ENCODE results near the gene KPNA6.

The KPNA6 gene

DNA sequence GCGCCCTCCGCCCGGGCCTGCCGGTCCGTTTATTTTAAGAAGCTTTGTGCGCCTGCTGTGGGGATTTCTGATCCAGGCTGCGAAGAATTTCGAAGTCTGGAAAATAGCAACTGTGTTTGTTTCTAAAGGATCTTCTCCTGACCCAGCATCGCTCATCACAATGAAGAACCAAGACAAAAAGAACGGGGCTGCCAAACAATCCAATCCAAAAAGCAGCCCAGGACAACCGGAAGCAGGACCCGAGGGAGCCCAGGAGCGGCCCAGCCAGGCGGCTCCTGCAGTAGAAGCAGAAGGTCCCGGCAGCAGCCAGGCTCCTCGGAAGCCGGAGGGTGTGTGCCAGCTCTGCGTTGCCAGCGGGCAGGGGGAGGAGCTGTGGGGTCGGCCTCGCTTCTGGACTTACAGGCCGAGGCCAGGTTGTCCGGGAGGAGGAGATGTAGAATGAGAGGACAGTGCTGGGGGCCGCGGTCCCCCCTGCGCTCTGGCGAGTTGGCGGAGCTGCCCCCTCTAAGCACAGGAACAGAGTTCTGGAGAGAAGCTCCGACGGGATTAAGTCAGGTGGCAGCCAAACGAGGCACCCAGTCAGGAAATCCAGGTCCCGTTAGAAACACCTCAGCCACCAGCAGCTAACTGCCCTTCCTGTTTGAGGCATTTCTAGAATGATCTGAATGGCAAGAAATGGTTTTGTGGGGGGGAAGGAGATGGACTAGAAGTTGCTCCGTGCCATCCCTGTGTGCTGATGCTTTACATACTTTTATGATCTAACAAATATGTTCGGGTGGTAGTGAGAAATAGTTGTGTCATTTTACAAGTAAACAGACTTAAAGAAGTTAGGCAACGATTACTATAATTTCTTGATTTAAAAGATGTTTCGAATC is 72.6 kb downstream of the KPNA6 start:
- Histone ChIP-seq H3K27ac (ENCODE audit: low read length) (peak overlapping the region; percentile 80; the same call in 1 of the 2 replicates), H2AFZ (ENCODE audit: low read length) (peak overlapping the region; percentile 73), H3F3A (ENCODE audit: insufficient read depth, low read length) (peaks cover 14% of the 10 kb centered on the region), H3K36me3 (replicated peaks; ENCODE audit: insufficient read depth, low read length) (peaks cover 17% of the 10 kb centered on the region), H3K79me2 (ENCODE audit: low read length) (peaks cover 48% of the 10 kb centered on the region), H4K20me1 (ENCODE audit: insufficient read depth, low read length) (no peaks in the 10 kb centered on the region), H3K27me3 (replicated peaks; ENCODE audit: insufficient read depth, low read length) (no peaks in the 10 kb centered on the region), H3K9me3 (replicated peaks; ENCODE audit: insufficient read depth, low read length) (no peaks in the 10 kb centered on the region), H3K4me2 (ENCODE audit: low read depth, low read length) (peak overlapping the region; percentile 93), H3K4me1 (ENCODE audit: low read length) (peaks cover 16% of the 10 kb centered on the region), H3K9ac (ENCODE audit: low read length) (peak overlapping the region; percentile 95), H3K9me2 (replicated peaks; ENCODE audit: insufficient read depth, low read length) (no peaks in the 10 kb centered on the region), H3K4me3 (ENCODE audit: low read length) (peak overlapping the region; percentile 95)
- DNase-seq = peak; percentile 38
- TF ChIP-seq EZH2 (optimal IDR thresholded peaks at IDR 0.05; ENCODE audit: low read depth, low read length) (no peak), EZH2phosphoT487 (IDR thresholded peaks at IDR 0.05; ENCODE audit: low read length) (no peak)
- TF ChIP-seq, protein P1, sequence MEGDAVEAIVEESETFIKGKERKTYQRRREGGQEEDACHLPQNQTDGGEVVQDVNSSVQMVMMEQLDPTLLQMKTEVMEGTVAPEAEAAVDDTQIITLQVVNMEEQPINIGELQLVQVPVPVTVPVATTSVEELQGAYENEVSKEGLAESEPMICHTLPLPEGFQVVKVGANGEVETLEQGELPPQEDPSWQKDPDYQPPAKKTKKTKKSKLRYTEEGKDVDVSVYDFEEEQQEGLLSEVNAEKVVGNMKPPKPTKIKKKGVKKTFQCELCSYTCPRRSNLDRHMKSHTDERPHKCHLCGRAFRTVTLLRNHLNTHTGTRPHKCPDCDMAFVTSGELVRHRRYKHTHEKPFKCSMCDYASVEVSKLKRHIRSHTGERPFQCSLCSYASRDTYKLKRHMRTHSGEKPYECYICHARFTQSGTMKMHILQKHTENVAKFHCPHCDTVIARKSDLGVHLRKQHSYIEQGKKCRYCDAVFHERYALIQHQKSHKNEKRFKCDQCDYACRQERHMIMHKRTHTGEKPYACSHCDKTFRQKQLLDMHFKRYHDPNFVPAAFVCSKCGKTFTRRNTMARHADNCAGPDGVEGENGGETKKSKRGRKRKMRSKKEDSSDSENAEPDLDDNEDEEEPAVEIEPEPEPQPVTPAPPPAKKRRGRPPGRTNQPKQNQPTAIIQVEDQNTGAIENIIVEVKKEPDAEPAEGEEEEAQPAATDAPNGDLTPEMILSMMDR (IDR thresholded peaks at IDR 0.05; ENCODE audit: low read length) = no peak

GRCh38 chr1:32181065-32181464 is 73.2 kb downstream of the KPNA6 start:
- Histone ChIP-seq H3K9me2 (replicated peaks; ENCODE audit: insufficient read depth, low read length) (no peaks in the 10 kb centered on the region), H3K4me2 (ENCODE audit: low read depth, low read length) (peak overlapping the region; percentile 93), H2AFZ (ENCODE audit: low read length) (no peak overlapping the region), H3K4me3 (ENCODE audit: low read length) (peak overlapping the region; percentile 95; the same call in 1 of the 2 replicates), H3K79me2 (ENCODE audit: low read length) (peaks cover 54% of the 10 kb centered on the region), H3K9me3 (replicated peaks; ENCODE audit: insufficient read depth, low read length) (no peaks in the 10 kb centered on the region), H3K36me3 (replicated peaks; ENCODE audit: insufficient read depth, low read length) (peaks cover 17% of the 10 kb centered on the region), H4K20me1 (ENCODE audit: insufficient read depth, low read length) (no peaks in the 10 kb centered on the region), H3F3A (ENCODE audit: insufficient read depth, low read length) (peaks cover 14% of the 10 kb centered on the region), H3K27me3 (replicated peaks; ENCODE audit: insufficient read depth, low read length) (no peaks in the 10 kb centered on the region), H3K9ac (ENCODE audit: low read length) (peak overlapping the region; percentile 95; the same call in 1 of the 2 replicates), H3K27ac (ENCODE audit: low read length) (no peak overlapping the region), H3K4me1 (ENCODE audit: low read length) (peaks cover 16% of the 10 kb centered on the region)
- TF ChIP-seq, protein P1 (IDR thresholded peaks at IDR 0.05; ENCODE audit: low read length) = no peak
- no peak for TF ChIP-seq EZH2 (optimal IDR thresholded peaks at IDR 0.05; ENCODE audit: low read depth, low read length)
- no peak for DNase-seq

DNA sequence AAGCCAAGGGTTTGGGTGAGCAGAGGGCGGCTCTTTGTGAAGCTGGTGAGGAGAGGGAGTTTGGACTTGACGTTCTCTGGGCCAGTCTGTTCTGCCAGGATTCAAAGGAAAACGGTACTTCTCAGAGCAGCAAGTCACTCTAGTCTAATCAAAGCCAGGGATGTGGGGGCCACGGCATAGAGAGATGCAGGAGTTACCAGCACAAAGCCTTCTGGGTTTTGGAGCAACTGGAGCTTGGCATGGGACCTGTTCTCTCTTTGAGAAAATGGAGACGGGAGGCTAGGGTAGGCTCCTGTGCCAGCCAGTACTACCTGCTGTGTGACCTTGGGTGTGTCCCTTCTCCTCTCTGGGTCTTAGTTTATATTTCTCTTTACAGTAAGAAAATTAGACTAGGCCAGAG is 73.7 kb downstream of the KPNA6 start:
- no peak overlapping the region for H3K4me3 ChIP-seq (ENCODE audit: low read length)
- H3K27ac ChIP-seq (ENCODE audit: low read length) = no peak overlapping the region
- peaks cover 17% of the 10 kb centered on the region for H3K36me3 ChIP-seq (replicated peaks; ENCODE audit: insufficient read depth, low read length)
- H3K4me1 ChIP-seq (ENCODE audit: low read length) = peaks cover 16% of the 10 kb centered on the region
- no peak overlapping the region for H3K9ac ChIP-seq (ENCODE audit: low read length)
- no peaks in the 10 kb centered on the region for H3K9me3 ChIP-seq (replicated peaks; ENCODE audit: insufficient read depth, low read length)
- DNase-seq = no peak
- H4K20me1 ChIP-seq (ENCODE audit: insufficient read depth, low read length) = no peaks in the 10 kb centered on the region
- H3K9me2 ChIP-seq (replicated peaks; ENCODE audit: insufficient read depth, low read length) = no peaks in the 10 kb centered on the region
- peaks cover 14% of the 10 kb centered on the region for H3F3A ChIP-seq (ENCODE audit: insufficient read depth, low read length)
- H3K27me3 ChIP-seq (replicated peaks; ENCODE audit: insufficient read depth, low read length) = no peaks in the 10 kb centered on the region
- H3K4me2 ChIP-seq (ENCODE audit: low read depth, low read length) = peak overlapping the region; percentile 93; the same call in 1 of the 2 replicates
- H2AFZ ChIP-seq (ENCODE audit: low read length) = no peak overlapping the region
- TF ChIP-seq EZH2 (optimal IDR thresholded peaks at IDR 0.05; ENCODE audit: low read depth, low read length) = no peak
- no peak for TF ChIP-seq EZH2phosphoT487 (IDR thresholded peaks at IDR 0.05; ENCODE audit: low read length)
- TF ChIP-seq, protein P1 (IDR thresholded peaks at IDR 0.05; ENCODE audit: low read length) = no peak
- peaks cover 59% of the 10 kb centered on the region for H3K79me2 ChIP-seq (ENCODE audit: low read length)
